ENCODE data around the gene PACRG.

DNA sequence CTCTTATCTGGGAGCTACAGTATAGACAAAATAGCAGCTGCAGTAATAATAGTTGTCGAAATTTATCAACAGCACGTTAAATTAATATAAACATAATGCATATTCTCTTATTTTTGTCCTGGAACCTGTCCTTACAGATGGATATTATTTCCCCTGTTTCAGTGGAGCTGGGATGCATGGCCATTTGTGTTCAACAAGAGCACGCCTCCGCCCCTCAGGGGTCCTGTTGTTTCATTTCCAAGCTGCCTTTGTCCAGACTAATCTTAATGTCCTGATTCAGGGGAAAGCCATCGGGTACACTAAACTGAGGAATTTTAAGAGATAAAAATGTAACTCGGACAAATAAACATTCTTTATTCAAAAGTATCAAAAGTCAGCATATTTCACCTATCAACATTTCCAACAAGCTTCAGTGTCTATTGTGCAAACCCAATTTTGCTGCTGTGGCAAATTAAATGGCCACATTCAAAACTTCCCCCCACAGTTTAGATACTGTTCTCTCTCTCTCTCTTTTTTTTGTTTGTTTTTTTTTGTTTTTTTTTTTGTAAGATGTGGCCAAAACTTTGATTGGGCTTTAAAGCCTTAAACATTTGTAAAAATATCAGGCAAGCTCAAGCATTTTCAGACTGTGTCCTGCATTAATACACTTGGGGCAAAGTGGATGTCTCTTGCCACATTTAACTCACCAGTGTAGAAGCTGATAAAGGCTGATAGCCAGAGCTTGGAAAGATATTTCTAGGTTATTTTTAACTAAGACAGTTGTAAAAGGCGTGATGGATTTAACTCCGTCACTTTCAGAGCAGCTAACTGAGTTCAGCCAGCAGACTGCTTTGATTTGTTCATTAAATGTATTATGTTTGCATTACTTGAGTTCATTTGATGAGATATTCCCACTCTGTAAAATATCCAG is 574.2 kb downstream of the PACRG start:
- no peak for TF ChIP-seq YY1 (IDR thresholded peaks at IDR 0.05; ENCODE audit: insufficient read depth, insufficient read length)
- TF ChIP-seq SUZ12 (IDR thresholded peaks at IDR 0.05; ENCODE audit: extremely low read depth, insufficient read depth, insufficient read length), result no peak

All from NT2/D1 (cell line).